HL-60 (cell line): ENCODE data around the gene MAN2A1.

Experiments
- DNase-seq, 2 experiments: peaks; one replicate each; pipeline ENCODE4 v3.0.0-alpha.2; 2010 to 2020; ENCODE audit warnings: low read depth in 1 of 2, low spot score in 1 of 2
- H3K27ac ChIP-seq: fragments of 250-450 bp; sonication (Bioruptor Pico); replicated peaks from 2 replicates; pipeline ENCODE4 v1.5.1; 2020; ENCODE audit warnings: mild to moderate bottlenecking, moderate library complexity
- H3K27me3 ChIP-seq: fragments of 250-450 bp; sonication (Bioruptor Pico); 2 replicates; pipeline ENCODE4 v1.5.1; 2021; ENCODE audit warnings: mild to moderate bottlenecking, moderate library complexity; ENCODE audit not compliant: insufficient read depth, poor library complexity, severe bottlenecking
- H3K4me3 ChIP-seq: replicated peaks from 2 replicates; pipeline ENCODE4 v1.5.1; 2011; ENCODE audit warnings: mild to moderate bottlenecking, control low read depth, low read length; ENCODE audit not compliant: insufficient read depth
- CTCF ChIP-seq: IDR thresholded peaks from one replicate; pipeline ENCODE4 v1.5.1; 2011; ENCODE audit warnings: low read length, control low read depth, inconsistent platforms; ENCODE audit not compliant: insufficient read depth
- GABPA ChIP-seq: IDR thresholded peaks from 2 replicates; pipeline ENCODE4 v1.6.1; 2012; ENCODE audit warnings: low read depth
- POLR2AphosphoS5 ChIP-seq: IDR thresholded peaks from 2 replicates; pipeline ENCODE4 v1.6.1; 2012; ENCODE audit warnings: low read depth
- SPI1 ChIP-seq: IDR thresholded peaks from 2 replicates; pipeline ENCODE4 v1.6.1; 2012; ENCODE audit warnings: low read depth, mild to moderate bottlenecking, borderline replicate concordance
- TF ChIP-seq, protein P1 (sequence below): IDR thresholded peaks from 2 replicates; pipeline ENCODE4 v1.6.1; 2012; ENCODE audit warnings: low read depth; ENCODE audit not compliant: insufficient replicate concordance

Gene MAN2A1

GRCh38 chr5:109910874-109911273 lies 221.1 kb downstream of the MAN2A1 start:
- no peak for DNase-seq
- no peaks in the 10 kb centered on the region for H3K27me3 ChIP-seq
- TF ChIP-seq SPI1 (no peak), GABPA (no peak), POLR2AphosphoS5 (no peak), CTCF (no peak)
- TF ChIP-seq, protein P1, sequence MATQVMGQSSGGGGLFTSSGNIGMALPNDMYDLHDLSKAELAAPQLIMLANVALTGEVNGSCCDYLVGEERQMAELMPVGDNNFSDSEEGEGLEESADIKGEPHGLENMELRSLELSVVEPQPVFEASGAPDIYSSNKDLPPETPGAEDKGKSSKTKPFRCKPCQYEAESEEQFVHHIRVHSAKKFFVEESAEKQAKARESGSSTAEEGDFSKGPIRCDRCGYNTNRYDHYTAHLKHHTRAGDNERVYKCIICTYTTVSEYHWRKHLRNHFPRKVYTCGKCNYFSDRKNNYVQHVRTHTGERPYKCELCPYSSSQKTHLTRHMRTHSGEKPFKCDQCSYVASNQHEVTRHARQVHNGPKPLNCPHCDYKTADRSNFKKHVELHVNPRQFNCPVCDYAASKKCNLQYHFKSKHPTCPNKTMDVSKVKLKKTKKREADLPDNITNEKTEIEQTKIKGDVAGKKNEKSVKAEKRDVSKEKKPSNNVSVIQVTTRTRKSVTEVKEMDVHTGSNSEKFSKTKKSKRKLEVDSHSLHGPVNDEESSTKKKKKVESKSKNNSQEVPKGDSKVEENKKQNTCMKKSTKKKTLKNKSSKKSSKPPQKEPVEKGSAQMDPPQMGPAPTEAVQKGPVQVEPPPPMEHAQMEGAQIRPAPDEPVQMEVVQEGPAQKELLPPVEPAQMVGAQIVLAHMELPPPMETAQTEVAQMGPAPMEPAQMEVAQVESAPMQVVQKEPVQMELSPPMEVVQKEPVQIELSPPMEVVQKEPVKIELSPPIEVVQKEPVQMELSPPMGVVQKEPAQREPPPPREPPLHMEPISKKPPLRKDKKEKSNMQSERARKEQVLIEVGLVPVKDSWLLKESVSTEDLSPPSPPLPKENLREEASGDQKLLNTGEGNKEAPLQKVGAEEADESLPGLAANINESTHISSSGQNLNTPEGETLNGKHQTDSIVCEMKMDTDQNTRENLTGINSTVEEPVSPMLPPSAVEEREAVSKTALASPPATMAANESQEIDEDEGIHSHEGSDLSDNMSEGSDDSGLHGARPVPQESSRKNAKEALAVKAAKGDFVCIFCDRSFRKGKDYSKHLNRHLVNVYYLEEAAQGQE, result no peak

DNA sequence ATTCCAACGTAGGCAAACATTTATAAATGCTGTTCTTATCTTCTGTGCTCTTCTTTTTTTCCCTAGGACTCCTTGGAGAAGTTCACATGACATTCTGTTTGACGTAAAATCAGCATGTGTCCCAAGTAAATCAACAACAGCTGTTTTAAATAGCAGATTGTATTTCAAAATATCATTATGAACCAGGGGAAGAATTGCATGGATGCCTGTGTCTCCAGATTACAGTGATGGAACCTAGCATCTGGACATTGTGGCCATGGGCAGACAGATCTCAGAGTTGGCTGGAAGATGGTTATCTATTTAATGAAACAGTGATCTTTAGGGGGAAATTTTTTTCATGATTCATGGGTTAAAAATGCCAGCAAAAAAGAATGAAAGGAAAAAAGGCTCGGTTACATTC lies 222.0 kb downstream of the MAN2A1 start:
- no peak for DNase-seq
- TF ChIP-seq CTCF (no peak), GABPA (no peak), SPI1 (no peak), POLR2AphosphoS5 (no peak)
- TF ChIP-seq, protein P1, result no peak
- no peaks in the 10 kb centered on the region for H3K27me3 ChIP-seq
- no peak overlapping the region for H3K4me3 ChIP-seq
- no peak overlapping the region for H3K27ac ChIP-seq

More at GRCh38 chr5:109910874-109911273, 221.1 kb downstream of the MAN2A1 start:
- Histone ChIP-seq H3K4me3 (no peak overlapping the region), H3K27ac (no peak overlapping the region)

GRCh38 chr5:109914906-109915305 lies 225.2 kb downstream of the MAN2A1 start:
- no peak for DNase-seq
- Histone ChIP-seq H3K27me3 (no peaks in the 10 kb centered on the region), H3K27ac (no peak overlapping the region), H3K4me3 (no peak overlapping the region)
- no peak for TF ChIP-seq SPI1
- TF ChIP-seq, protein P1, result no peak
- TF ChIP-seq POLR2AphosphoS5, result no peak
- TF ChIP-seq CTCF, result no peak
- TF ChIP-seq GABPA, result no peak
